Measurements from ENCODE around the gene AARS2. TPM values are rescaled to one million over a fixed set of nuclear protein-coding genes. Genes with fewer than 3 reads are reported as not detected.
A peak's percentile ranks its signal among the peaks of the same experiment; 100 is the strongest.

The AARS2 gene
- total and polyA plus RNA-seq, 10 of the 15 experiments (the other 5 are each of a cell fraction or from before 2014, with no cell fraction given) = 0.71 to 18.3 (median 12.7) TPM

DNA sequence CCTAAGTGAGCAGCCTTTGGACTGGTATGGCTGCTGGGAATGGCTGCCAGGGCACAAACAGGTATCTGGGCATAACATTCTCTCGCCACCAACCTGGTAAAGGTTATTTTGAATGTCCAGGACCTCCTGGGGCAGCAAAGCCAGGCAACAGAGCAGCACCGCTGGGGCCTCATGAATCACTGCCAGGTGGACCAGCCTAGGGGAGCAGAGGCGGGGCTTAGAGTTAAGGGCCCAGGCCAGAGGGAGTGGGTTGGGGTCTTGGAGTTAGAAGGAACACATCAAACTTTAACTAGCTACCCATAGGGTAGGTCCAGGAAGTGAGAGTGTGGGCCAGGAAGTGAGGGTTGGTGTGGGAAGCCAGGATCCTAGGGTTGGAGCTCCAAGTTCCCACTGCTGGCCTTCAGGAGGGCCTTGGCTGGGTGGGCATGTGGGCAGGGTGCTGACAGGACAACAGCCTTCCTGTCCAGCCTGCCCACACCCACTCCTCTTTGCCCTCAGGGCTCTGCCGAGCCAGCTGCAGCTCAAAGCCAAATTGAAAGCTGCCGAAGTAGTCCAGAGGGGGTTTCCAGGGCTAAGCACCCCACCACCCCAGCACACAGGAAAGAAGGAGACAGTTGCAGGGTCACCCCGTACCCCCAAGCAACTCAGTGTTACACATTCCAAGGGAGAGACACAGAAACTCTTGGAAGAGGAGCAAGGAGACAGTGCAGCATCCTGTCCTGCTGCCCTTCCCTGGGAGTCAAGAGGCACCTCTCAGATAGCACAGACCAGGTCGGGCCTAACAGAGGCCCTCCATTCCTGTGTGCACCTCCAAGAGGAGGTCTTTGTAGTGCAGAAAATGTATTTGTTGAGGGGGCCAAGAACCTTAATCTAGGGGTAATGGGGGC lies 50.4 kb downstream of the AARS2 start (continued):
- TF ChIP-seq ZSCAN29 (IDR thresholded peaks at IDR 0.05) = no peak
- TF ChIP-seq SMAD5 (IDR thresholded peaks at IDR 0.05; ENCODE audit: low read depth) = 0 out of 2 replicates have a peak, but pooled peaks have one; percentile 33
- 0 out of 2 replicates have a peak, but pooled peaks have one; percentile 5 for TF ChIP-seq POLR2AphosphoS2 (IDR thresholded peaks at IDR 0.05; ENCODE audit: low read depth, low read length)
- TF ChIP-seq, protein P1, sequence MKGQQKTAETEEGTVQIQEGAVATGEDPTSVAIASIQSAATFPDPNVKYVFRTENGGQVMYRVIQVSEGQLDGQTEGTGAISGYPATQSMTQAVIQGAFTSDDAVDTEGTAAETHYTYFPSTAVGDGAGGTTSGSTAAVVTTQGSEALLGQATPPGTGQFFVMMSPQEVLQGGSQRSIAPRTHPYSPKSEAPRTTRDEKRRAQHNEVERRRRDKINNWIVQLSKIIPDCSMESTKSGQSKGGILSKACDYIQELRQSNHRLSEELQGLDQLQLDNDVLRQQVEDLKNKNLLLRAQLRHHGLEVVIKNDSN (IDR thresholded peaks at IDR 0.05; ENCODE audit: borderline replicate concordance, extremely low read length, insufficient read depth, low read depth, low read length) = no peak
- TF ChIP-seq, protein P2, sequence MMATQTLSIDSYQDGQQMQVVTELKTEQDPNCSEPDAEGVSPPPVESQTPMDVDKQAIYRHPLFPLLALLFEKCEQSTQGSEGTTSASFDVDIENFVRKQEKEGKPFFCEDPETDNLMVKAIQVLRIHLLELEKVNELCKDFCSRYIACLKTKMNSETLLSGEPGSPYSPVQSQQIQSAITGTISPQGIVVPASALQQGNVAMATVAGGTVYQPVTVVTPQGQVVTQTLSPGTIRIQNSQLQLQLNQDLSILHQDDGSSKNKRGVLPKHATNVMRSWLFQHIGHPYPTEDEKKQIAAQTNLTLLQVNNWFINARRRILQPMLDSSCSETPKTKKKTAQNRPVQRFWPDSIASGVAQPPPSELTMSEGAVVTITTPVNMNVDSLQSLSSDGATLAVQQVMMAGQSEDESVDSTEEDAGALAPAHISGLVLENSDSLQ (IDR thresholded peaks at IDR 0.05) = peak; percentile 77
- no peak for TF ChIP-seq MTA2 (IDR thresholded peaks at IDR 0.05; ENCODE audit: low read depth)
- no peak for TF ChIP-seq STAT3 (IDR thresholded peaks at IDR 0.05; ENCODE audit: low read depth, low read length)
- TF ChIP-seq POLR2AphosphoS5 (IDR thresholded peaks at IDR 0.05; ENCODE audit: low read length) = peak; percentile 82

DNA sequence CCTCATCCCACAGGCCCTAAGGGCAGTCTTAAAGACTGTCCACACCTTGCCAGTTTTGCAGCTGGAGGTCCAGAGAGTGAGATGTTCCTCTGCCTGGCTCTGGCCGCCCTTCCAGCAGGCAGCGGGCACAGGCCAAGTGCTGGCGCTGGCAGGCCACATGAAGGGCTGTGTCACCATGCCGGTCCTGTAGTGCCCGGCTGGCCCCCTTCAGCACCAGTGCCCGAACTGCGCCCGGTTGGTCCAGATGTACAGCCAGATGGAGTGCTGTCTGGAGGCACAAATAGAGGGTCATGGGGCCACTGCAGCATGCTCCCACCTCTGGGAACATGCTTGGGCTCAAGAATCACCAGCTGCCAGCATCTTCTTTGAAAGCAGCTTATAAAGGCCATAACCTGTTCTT lies 51.6 kb downstream of the AARS2 start:
- Histone ChIP-seq H3K9ac (ENCODE audit: control insufficient read depth, insufficient read depth, low read length) (peak overlapping the region; percentile 90), H3K9me3 (replicated peaks; ENCODE audit: control insufficient read depth, insufficient read depth, low read length) (no peaks in the 10 kb centered on the region), H3K36me3 (ENCODE audit: control insufficient read depth in 2 of 2, insufficient read depth in 2 of 2, low read length in 1 of 2) (peaks cover 13 to 21% of the 10 kb centered on the region in 2 experiments), H2AFZ (ENCODE audit: control insufficient read depth, low read depth, low read length) (no peak overlapping the region), H3K4me1 (ENCODE audit: control insufficient read depth, insufficient read depth, low read length) (peaks cover 62% of the 10 kb centered on the region), H3K27ac (ENCODE audit: control insufficient read depth, insufficient read depth) (peak overlapping the region; percentile 99), H4K20me1 (ENCODE audit: control insufficient read depth, insufficient read depth) (no peaks in the 10 kb centered on the region), H3K4me3 (peak overlapping the region; percentile 98), H3K79me2 (ENCODE audit: control insufficient read depth, insufficient read depth, low read length) (peaks cover 82% of the 10 kb centered on the region), H3K27me3 (replicated peaks in 1 of 2; ENCODE audit: control insufficient read depth in 2 of 2, insufficient read depth in 2 of 2, low read length in 1 of 2) (no peaks in the 10 kb centered on the region), H3K4me2 (ENCODE audit: control insufficient read depth, insufficient read depth) (peak overlapping the region; percentile 98)
- ATAC-seq (no peak), FAIRE-seq (no peak), DNase-seq (ENCODE audit: low read depth, low spot score) (no peak)
- 76% methylated on average over 8 of the region's 8 CpGs for WGBS (ENCODE audit: insufficient coverage, insufficient replicate concordance, low lambda C conversion rate, missing lambda C conversion rate)
- RAD21 ChIA-PET (ENCODE audit: unreplicated experiment) = interaction anchor here (0.7 to 2.2 kb wide), 8 partner anchors 8 to 85 kb away, joined by 3 to 12 read pairs (median 5); partner anchors contain the start of genes HSP90AB1 and SLC29A1
- intact Hi-C loops (cut with micrococcal nuclease; ENCODE audit: unreplicated experiment) = no loop called here
- SMC1A ChIA-PET (ENCODE audit: uncharacterized antibody, unreplicated experiment) = interaction anchor here (1.3 to 2.2 kb wide), 4 partner anchors 14 to 166 kb away, joined by 3 to 18 read pairs (median 5); partner anchors contain the start of gene HSP90AB1
- CTCF ChIA-PET = interaction anchor here (1.2 to 2.5 kb wide), 13 partner anchors 8 to 164 kb away, joined by 3 to 24 read pairs (median 5); partner anchors contain the start of gene HSP90AB1
- POLR2A ChIA-PET = interaction anchor here (0.6 to 10.7 kb wide), 7 partner anchors 10 to 188 kb away, joined by 4 to 131 read pairs (median 8); partner anchors contain the start of genes HSP90AB1 and SLC29A1
- no TSS peak for BruUV-seq (replicated peaks)
- in situ Hi-C loops (cut with MboI) = no loop called here
- TF ChIP-seq SREBF2 (IDR thresholded peaks at IDR 0.05; ENCODE audit: low read length) = no peak
- no peak for TF ChIP-seq CHD4 (IDR thresholded peaks at IDR 0.05)
- no peak for TF ChIP-seq ZSCAN29 (IDR thresholded peaks at IDR 0.05)
- TF ChIP-seq SRF (IDR thresholded peaks at IDR 0.05; ENCODE audit: low read depth in 2 of 2, low read length in 2 of 2) = no peak
- no peak for TF ChIP-seq ASH2L (IDR thresholded peaks at IDR 0.05; ENCODE audit: borderline replicate concordance, low read depth)
- TF ChIP-seq MEF2A (IDR thresholded peaks at IDR 0.05; ENCODE audit: insufficient read depth, low read depth, low read length) = no peak
- TF ChIP-seq, protein P3, sequence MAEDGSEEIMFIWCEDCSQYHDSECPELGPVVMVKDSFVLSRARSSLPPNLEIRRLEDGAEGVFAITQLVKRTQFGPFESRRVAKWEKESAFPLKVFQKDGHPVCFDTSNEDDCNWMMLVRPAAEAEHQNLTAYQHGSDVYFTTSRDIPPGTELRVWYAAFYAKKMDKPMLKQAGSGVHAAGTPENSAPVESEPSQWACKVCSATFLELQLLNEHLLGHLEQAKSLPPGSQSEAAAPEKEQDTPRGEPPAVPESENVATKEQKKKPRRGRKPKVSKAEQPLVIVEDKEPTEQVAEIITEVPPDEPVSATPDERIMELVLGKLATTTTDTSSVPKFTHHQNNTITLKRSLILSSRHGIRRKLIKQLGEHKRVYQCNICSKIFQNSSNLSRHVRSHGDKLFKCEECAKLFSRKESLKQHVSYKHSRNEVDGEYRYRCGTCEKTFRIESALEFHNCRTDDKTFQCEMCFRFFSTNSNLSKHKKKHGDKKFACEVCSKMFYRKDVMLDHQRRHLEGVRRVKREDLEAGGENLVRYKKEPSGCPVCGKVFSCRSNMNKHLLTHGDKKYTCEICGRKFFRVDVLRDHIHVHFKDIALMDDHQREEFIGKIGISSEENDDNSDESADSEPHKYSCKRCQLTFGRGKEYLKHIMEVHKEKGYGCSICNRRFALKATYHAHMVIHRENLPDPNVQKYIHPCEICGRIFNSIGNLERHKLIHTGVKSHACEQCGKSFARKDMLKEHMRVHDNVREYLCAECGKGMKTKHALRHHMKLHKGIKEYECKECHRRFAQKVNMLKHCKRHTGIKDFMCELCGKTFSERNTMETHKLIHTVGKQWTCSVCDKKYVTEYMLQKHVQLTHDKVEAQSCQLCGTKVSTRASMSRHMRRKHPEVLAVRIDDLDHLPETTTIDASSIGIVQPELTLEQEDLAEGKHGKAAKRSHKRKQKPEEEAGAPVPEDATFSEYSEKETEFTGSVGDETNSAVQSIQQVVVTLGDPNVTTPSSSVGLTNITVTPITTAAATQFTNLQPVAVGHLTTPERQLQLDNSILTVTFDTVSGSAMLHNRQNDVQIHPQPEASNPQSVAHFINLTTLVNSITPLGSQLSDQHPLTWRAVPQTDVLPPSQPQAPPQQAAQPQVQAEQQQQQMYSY (CRISPR knock-in tag; IDR thresholded peaks at IDR 0.05) = no peak
